ENCODE data around the gene ACTG2.

ACTG2 gene

DNA sequence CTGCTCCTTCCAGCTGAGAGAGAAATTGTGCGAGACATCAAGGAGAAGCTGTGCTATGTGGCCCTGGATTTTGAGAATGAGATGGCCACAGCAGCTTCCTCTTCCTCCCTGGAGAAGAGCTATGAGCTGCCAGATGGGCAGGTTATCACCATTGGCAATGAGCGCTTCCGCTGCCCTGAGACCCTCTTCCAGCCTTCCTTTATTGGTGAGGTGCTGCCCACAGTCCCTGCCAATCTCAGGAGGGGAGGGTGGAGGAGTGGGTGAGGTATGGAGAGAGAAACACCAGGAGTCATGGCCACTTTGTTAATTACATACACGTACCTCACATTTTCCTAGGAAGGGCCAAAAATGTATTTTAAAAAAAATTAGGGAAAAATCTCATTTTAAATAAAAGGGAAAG is 21.9 kb downstream of the ACTG2 start:
- no peak for DNase-seq (ENCODE audit: low read depth)

DNA sequence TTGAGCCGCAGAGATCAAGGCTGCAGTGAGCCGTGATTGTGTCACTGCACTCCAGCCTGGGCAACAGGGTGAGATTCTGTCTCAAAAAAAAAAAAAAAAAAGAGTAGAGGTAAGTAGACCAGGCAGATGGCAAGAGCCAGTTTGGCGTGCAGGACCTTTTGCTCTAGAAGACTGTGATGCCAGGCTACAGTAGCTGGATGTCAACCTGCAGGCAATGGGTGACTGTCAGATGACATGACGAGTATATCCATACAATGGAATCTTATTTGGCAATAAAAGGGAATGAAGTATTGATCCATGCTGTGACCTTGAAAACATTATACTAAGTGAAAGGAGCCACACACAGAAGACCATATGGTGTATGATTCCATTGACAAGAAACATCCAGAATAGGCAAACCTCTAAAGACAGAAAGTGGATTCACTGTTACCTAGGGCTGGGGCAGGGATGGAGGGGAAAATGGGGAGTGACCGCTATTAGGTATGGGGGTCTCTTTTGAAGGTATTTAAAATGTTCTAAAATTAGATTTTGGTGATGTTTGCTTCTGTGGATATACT is 22.7 kb downstream of the ACTG2 start:
- DNase-seq (ENCODE audit: low read depth), result no peak

DNA sequence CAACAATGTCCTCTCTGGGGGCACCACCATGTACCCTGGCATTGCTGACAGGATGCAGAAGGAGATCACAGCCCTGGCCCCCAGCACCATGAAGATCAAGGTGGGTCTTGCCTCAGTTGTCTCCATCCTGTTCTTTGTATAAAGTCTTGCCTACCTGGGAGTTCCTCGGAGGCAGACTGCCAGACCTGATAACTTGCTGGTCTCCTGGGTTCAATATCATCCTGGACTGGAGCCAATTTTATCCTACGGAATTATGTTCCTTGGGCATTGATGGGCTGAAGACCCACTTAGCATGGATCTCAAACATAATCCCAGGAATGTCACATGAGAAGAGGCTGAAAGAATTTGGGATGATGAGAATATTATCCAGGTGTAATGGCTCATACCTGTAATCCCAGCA is 23.9 kb downstream of the ACTG2 start:
- DNase-seq (ENCODE audit: low read depth), result no peak

DNA sequence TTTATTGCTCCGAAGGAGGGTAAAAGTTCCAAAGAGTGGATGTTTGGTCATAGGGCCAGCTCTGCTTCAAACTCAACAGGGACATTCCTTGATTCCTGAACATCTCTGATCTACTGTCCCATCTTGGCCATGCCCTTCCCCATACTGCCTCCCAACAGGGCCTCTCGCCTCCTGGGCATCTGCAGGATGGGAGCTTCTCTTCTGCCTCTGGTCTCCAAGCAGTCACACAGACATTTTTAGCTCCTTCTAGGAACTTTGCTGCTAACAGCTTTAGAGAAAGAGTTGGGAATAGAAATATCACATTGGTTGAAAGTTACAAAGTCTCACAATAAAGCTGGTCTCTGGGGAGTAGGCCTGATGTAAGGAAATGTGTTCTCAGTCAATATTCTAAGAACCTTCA is 24.5 kb downstream of the ACTG2 start:
- DNase-seq (ENCODE audit: low read depth), result no peak

DNA sequence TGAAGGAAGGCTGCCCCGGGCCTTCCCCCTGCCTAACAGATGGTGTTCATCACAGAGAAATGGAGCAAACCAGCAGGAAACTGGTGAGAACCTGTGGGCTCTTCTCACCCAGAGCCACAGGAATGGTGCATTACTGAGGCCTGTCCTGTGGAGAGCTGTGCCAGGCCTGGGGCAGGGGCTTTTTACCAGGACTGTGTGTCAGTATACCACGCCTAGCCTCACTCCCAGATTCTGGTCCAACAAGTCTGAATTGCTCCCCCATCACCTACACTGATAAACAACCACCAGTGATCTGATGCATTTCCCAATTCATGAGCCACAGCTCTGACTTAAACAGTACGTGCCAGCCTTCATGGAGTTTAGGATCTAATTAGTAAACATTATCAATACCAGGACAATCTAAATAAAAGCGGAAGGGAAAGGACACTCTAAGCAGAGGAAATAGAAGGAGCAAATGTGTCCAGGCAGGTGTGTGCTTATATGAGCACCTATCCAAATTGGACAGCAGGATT is 24.9 kb downstream of the ACTG2 start:
- DNase-seq (ENCODE audit: low read depth), result no peak

DNA sequence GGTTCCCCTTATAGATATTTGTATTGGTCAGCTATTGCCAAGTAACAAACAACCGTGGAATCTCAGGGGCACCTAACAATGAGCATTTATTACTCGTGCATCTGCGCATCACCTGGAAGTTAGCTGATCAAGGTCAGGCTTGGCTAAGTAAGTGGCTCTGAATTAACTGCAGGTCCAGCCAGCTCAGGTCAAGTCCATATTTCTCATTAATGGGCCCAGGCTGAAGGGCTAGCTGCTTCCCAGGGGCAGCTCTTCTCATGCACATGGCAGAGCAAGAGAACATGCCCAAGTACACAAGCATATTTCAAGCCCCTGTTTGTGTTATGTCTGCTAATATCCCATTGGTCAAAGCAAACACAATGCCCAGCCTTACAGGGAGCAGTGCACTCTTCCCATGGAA is 26.0 kb downstream of the ACTG2 start:
- DNase-seq (ENCODE audit: low read depth), result no peak

DNA sequence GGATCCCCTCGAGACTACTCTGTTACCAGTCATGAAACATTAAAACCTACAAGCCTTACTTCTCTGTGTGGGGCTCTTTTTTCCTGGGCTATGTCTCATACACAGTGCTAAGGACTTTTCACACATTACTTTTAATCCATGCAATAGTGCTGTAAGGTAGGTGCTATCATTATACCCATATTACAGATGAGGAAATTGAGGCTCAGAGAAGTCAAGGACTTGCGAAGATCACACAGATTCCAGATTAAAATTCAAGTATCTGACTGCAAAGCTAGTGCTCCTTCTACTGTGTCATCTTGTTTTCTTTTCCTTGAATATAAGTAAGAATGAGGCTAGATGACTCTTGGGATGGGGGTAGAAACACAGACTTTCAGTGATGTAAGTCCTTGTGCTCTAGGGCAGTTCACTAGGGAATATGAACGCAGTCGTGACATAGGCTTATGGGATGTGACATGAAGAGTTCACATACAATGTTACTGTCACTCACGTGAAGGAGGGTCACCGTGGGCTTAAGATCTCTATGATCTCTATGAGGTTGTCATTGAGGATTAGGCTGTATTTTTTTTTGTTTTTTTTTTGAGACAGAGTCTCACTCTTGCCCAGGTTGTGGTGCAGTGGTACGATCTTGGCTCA is 26.9 kb downstream of the ACTG2 start:
- no peak for DNase-seq (ENCODE audit: low read depth)

DNA sequence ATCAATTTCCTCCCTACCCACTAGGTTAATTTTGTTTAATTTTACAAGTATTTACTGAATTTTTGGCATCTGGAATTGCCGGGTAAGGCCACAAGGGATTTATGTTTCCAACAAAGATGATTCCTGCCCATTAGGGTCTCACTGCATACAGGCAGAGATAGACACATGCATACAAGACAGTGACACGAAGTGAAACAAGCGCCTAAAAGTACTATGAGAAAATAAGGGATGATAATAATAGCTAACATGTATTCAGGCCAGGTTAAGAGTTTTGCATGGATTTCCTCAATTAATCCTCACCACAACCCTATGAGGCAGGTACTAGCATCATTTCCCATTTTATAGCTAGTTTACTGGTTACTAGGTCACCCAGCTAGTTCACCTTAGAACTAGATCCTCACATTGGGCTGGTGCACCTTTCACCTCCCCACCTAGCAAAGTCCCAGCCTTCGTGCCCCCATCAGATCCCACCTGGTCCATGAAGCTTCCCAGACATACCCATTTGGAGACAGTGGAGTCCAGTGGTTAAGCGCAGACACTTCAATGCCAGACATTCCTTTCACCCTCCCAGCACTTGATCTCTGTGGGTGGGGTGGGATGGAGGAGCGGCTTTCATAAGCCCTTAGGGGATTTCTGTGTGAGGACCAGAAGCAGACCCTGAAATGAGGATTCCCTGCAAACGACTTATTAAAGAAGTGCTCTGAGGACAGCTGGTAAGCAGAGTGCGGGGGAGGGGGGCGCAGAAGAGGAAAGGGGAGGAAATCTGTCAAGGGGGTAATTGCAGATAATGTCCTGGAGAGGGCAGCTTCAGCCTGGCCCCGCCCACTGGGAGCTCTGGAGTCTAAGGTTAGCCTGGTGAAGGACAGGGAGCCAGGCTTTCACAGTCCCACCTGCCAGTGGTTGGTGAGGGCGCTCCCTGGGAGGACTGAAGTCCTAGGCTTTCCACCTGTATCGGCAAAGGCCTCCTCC is 28.1 kb downstream of the ACTG2 start:
- no peak for DNase-seq (ENCODE audit: low read depth)

DNA sequence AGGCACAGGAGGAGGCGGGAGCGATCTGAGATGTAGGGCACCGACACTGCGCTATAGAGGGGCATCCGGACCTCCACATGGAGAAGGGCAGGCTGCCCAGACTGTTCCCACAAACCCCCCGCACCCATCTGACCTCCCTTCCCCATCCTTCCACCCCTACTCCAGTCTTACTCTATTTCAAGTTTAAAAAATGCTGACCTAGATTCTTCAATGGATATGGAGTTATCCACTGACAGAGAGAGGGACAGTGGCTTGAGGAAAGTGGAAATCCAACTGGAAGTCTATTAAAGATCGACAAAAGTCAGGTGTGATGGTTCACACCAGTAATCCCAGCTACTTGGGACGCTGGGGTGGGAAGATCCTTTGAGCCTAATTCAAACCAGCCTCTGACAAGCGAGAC is 28.8 kb downstream of the ACTG2 start:
- no peak for DNase-seq (ENCODE audit: low read depth)

DNA sequence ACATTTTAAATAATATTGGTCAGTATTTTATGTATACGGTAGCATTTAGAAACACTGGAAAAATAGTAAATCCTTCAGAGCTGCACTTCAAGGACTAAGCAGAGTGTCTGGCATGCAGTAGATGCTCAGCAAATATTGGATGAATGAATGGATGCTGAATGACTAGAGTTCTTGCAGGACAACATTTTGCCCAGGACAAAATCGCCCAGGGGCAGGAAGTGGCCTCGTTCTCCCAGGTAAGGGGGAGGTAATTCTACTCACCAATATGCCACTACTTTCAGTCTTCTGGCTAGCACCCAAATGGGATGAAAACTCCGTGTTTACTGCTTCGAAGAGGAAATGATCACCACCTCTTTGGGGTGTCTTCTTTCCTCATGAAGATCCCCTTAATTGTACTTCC is 29.9 kb downstream of the ACTG2 start:
- DNase-seq (ENCODE audit: low read depth), result no peak

DNA sequence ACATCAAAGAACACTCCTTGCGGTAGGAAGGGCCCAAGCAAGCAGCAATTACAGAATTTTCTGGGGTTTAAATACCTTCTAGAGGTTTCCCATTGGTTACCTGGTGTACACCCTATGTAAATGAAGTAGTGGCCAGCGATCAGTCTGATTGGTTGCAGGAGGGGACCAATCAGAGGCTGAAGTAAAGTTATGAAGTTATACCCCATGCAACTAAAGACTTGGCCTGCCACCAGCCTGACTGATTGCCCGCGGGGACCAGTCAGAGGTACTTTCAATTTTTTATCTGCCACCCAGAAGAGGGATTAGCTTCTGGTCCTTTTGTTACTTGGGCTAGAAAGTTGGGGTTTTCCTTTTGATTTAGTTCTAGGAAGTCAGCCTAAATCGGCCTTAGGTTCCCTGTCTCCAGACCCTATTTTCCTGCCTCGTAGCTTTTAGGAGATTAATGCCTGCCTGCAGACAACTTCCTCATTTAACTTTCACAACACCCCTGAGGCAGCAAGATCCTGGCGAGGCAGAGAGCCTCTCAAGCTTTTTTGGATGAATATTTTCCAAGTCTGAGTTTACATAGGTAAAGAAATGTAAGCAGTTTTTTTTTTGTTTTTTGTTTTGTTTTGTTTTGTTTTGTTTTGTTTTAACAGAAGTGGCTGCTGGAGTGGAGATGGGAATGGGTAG is 32.4 kb downstream of the ACTG2 start:
- no peak for DNase-seq (ENCODE audit: low read depth)

DNA sequence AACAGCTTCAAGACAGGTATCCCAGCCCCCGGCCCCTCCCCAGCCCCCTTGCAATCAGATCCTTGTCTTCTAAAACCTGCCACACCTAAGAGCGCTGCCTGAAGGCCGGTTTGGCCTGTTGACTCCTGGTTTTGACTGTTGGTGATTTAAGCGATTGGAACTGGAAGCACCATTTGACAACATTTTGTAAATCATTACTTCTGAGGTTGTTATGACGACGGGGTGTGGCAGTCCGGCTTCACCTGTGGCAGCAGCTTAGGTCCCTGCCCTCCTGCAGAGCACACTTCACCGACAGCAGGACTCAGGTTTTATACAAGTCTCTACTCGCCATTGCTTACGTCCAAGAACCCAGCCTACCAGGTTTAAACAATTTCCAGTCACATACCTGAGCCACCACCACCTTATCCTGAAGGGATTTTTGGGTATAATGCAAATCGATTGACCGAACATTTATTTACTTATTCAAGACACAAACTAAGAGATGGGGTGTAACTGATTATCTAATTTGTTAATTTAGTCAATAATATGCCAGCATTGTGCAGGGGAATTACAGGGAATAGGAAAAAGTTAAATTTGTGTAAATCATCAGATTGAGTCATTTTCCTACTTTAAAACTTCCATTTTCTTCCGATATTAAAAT is 33.2 kb downstream of the ACTG2 start:
- no peak for DNase-seq (ENCODE audit: low read depth)

DNA sequence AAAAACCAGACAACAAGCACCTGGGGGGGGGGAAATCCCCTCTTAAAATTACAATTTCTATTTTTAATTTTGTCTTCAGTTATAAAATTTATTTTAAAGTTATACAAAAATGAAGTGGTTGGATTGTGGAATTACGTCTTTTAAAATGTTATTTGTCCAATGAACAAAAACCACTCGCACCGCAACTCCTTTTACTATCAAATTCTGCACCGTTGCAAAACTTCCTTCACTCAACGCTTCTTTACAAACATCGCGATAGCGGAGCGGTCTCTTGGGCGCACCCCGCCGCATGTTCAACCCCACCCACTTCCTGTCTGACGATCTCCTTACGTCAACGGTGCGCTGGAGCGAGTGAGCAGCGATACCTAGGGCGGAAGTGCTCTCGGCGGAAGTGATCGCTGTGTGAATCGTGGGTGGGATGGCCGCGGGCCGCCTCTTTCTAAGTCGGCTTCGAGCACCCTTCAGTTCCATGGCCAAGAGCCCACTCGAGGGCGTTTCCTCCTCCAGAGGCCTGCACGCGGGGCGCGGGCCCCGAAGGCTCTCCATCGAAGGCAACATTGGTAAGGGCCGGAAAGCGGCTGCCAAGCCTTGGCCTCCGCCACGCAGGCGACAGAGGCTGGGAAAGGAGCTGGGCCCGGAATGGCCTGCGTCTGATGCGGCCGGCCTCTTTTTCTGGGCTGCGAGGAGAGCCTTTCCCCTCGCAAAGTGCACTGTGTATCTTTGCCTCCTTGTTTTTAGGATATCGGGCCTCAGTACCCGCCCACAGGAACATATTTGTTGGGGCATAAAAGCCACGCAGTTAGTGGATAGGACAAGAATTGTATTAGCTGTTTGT is 33.9 kb downstream of the ACTG2 start, which contains the start of gene DGUOK:
Gene DGUOK, plus strand, starts transcription at position 388 of the 835 bp plus-strand sequence. Its CDS starts 31 bp downstream, at position 419.
- peak; percentile 93 for DNase-seq (ENCODE audit: low read depth)

DNA sequence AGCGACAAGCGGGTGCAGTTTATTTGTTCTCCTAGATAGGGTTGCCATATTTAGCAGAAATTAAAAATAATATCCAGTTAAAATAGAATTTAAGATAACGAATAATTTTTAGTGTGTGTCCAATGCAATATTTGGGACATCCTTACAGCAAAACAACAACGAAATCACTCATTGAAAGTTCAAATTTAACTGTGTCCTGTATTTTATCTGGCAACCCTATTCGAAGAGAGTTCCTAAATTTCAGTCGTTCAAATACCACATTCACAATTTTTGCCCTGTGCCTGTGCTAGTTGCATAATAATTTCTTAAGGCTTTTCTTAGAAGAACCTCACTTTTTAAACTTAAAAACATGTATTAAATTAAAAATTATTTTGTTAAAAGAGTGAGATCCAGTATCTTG is 34.5 kb downstream of the ACTG2 start:
- DNase-seq (ENCODE audit: low read depth), result no peak

DNA sequence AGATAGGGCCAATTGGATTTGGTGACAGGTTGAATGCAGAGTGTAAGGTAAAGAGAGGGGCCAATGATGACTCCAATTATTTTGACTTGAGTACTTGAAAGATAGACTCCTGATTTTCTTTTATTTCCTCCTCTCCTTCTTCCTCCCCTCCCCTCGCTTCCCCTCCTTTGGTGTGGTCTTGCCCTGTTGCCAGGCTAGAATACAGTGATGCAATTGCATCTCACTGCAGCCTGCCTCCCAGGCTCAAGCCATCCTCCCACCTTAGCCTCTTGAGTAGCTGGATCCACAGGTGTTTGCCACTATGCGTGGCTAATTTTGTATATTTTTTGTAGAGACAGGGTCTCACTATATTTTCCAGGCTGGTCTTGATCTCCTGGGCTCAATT is 36.1 kb downstream of the ACTG2 start:
- DNase-seq (ENCODE audit: low read depth), result no peak

DNA sequence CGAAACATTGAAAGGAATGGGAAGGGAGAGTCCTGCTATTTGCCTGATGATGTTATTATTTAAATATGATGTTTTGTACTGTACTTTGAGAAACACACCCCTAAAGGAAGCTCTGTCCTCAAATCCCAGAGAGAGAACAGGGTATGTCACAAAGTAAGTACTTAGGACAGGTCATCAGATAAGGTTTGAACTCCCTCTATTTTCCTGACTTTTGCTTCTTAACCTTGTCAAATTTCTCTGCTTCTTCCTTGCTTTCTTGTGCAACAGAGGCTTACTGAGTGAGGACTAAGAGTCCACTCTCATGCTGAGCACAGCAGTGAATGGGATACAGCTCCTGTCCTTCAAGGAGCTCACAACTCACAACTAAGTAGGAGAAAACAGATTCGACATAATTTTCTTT is 37.6 kb downstream of the ACTG2 start:
- DNase-seq (ENCODE audit: low read depth), result no peak

DNA sequence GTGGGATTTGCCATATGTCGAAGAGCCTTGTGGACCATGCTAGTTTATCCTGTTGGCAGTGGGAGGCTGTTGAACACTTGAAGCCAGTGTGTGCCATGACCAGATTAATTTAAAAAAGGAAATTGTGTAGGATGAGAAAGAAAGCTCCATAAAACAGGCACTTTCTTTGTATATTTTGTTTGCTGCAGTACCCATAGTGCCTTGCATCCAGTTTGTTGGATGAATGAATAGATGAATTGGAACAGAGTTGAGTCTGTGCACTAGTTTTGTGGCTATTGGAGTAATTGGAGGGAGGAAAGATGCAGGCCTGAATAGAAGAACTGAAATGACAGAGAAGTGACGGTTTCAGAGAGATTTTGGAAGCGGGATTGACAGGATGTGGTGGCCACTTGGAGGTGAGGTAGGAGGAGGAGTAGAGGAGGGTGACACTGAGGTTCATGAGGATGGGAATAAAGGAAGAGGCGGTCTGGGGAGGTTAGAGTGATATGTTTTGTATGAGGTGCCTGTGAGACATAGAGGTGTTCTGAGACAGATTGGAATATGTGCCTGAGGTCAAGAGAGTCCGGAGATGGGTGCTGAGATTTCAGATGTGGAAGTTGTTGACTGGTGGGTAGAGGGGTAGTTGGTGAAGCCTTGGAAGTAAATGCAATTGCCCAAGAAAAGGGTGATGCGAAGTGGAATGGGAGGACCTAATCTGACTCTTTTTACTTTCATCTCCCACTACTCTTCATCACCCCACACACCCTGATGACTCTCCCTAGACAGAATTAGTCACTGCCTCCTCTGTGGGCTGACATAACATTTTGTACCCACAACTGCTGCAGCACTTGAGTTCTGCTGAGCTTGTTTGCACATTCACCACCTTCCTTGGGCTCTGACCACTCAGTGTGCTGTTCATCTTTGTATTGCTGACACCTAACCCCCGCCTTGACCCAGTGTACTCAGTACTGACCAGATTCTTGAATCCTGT is 39.0 kb downstream of the ACTG2 start:
- DNase-seq (ENCODE audit: low read depth), result peak; percentile 25

DNA sequence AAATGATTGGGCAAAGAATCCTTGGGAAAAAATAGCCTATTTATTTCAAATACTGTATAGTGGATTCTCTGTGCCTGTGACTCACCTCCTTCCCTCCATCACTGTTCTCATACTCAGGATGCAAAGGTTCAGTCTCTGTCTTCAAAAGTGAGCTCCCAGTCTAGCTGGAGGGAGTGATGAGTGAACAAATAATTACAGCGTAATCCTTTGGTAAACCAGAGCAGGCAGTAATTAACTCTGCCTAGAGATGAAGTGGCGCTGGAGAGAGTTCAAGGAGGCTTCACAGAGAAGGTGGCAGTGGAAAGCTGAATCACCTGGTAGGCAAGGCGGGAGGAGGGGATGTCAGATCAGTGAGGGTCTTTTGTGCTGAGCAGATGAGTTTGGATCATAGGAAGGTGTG is 40.4 kb downstream of the ACTG2 start:
- DNase-seq (ENCODE audit: low read depth), result no peak

DNA sequence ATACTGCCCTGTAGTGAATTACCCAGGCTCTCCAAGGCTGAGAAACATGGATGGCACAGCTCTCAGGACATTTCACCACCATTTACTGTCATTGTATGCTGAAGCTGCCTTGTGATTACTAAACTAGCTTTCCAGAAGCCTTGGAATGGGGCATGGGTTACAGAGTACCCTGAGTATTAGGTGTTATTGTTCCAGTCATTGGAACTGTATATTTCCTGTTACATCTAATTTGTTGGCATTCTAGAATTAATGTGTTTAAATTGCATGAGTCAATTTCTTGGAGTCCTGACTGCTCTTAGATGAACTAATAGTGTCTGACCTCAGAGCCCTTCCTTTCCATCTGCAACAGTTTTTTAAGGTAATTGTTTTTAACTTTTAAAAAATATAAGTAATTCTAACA is 42.8 kb downstream of the ACTG2 start:
- no peak for DNase-seq (ENCODE audit: low read depth)
